Stimulated activated CD4-positive, alpha-beta T cell treated with anti-CD3 and anti-CD28 coated beads, Interleukin-1b, Interleukin-23, amount 100 ng/mL, for 24 hours (primary cell): ENCODE measurements around the gene ENOX1.

ENCODE experiments used
- DNase-seq, 4 experiments: peaks; one replicate each; pipeline ENCODE4 v3.0.0-alpha.2; 2020; ENCODE audit warnings: low read depth in 4 of 4, low spot score in 1 of 4

The ENOX1 gene

GRCh38 chr13:43492311-43492710 is 294.5 kb downstream of the ENOX1 start:
- DNase-seq = no peak

GRCh38 chr13:43489233-43489632 is 297.5 kb downstream of the ENOX1 start:
- no peak for DNase-seq

GRCh38 chr13:43487885-43488284 is 298.9 kb downstream of the ENOX1 start:
- DNase-seq = no peak

- DNase-seq = no peak
These were observed 299.3 kb downstream of the ENOX1 start for GRCh38 chr13:43487461-43487860.

GRCh38 chr13:43484432-43485225 is 302.1 kb downstream of the ENOX1 start:
- DNase-seq = no peak

- DNase-seq = no peak
These were observed 302.8 kb downstream of the ENOX1 start for GRCh38 chr13:43483930-43484329.

- no peak for DNase-seq
These were observed 304.1 kb downstream of the ENOX1 start for GRCh38 chr13:43482641-43483040.

GRCh38 chr13:43482026-43482425 is 304.7 kb downstream of the ENOX1 start:
- no peak for DNase-seq

- DNase-seq = no peak
These were observed 307.9 kb downstream of the ENOX1 start for GRCh38 chr13:43478902-43479301.

- no peak for DNase-seq
These were observed 308.6 kb downstream of the ENOX1 start for GRCh38 chr13:43478211-43478610.

GRCh38 chr13:43475140-43475539 is 311.6 kb downstream of the ENOX1 start:
- DNase-seq = no peak

- DNase-seq = no peak
These were observed 313.3 kb downstream of the ENOX1 start for GRCh38 chr13:43473437-43473836.

- no peak for DNase-seq
These were observed 313.8 kb downstream of the ENOX1 start for GRCh38 chr13:43472980-43473379.

- DNase-seq = no peak
These were observed 314.4 kb downstream of the ENOX1 start for GRCh38 chr13:43472339-43472738.

GRCh38 chr13:43470610-43471009 is 316.2 kb downstream of the ENOX1 start:
- no peak for DNase-seq

- no peak for DNase-seq
These were observed 317.0 kb downstream of the ENOX1 start for GRCh38 chr13:43469791-43470190.

- DNase-seq = no peak
These were observed 322.1 kb downstream of the ENOX1 start for GRCh38 chr13:43464578-43465264.

GRCh38 chr13:43448605-43449336 is 338.0 kb downstream of the ENOX1 start:
- no peak for DNase-seq

- DNase-seq = no peak
These were observed 340.6 kb downstream of the ENOX1 start for GRCh38 chr13:43446126-43446525.

- no peak for DNase-seq
These were observed 341.1 kb downstream of the ENOX1 start for GRCh38 chr13:43445668-43446067.

- no peak for DNase-seq
These were observed 342.7 kb downstream of the ENOX1 start for GRCh38 chr13:43444081-43444480.

- DNase-seq = no peak
These were observed 344.8 kb downstream of the ENOX1 start for GRCh38 chr13:43441899-43442499.
